ENCODE results near the gene HOXD1. TPM values are rescaled to one million over a fixed set of nuclear protein-coding genes. Genes with fewer than 3 reads are reported as not detected.

HOXD1 gene
- total RNA-seq, 1 donor from 2014 or later: 0.59 TPM

DNA sequence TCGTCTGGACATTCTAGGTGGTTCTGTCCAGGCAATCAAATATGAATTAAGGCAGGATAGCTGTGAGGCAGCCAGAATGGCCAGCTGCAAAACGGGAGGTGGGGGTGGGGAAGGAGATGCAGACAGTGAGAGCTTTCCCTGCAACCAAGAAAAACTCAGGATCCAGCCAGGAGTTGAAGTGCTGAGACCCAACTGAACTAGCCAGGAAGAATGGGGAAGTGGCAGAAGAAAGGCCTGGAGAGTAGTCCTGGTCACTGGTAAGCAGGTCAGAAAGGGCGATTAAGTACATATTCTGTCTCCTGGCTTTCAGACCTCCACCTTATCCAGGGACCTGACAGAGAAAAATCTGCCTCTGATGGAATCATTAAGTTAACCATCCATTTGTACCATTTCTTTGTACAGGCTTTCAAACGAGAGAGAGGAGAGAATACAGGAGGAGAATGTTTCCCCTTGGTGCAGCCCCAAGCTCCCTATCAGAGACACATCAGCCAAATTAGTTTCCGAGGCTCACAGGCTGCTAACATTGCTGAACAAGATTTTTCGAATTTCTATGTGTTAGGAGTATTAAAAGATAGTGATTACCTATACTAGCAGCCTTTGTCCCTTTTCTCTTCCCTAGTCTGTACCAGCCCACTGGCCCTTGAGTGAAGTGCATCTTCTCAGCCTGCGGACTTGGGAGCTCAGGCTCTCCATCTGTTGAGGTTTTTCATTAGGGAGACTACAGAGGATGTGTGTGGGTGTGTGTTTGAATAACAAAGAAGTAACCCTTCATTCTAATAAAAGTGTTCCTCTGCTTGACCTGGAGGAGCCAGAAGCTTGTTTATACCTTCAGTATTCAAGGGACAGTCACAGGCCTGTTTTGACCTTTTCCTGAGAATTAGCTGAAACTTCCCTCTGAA is 12.5 kb upstream of the HOXD1 start:
- intact Hi-C loops (cut with DNase I): no loop called here
- no peak for DNase-seq (ENCODE audit: low spot score)

DNA sequence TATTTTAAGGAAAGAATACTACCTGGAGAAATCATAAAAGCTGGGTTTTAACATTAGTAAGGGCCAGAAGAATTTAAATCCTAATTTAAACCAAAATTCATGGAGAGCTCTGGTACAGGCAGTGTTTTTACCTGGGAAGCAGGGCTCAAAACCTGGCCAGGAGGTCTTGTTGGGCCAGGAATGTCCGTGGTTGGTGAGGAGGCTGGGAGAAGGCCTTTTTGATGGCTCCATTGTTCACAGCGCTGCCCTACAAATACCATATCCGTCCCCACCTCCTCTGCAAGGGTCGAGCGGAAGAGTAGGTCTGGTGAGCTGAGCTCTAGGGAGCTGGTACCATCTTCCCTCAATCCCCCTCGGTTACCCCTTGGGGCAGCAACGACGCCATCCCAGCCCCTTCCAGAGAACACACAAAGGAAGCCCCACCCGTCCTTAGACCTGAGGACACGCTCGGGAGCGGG is 10.9 kb upstream of the HOXD1 start:
- no peak for DNase-seq (ENCODE audit: low spot score)
- intact Hi-C loops (cut with DNase I): no loop called here

DNA sequence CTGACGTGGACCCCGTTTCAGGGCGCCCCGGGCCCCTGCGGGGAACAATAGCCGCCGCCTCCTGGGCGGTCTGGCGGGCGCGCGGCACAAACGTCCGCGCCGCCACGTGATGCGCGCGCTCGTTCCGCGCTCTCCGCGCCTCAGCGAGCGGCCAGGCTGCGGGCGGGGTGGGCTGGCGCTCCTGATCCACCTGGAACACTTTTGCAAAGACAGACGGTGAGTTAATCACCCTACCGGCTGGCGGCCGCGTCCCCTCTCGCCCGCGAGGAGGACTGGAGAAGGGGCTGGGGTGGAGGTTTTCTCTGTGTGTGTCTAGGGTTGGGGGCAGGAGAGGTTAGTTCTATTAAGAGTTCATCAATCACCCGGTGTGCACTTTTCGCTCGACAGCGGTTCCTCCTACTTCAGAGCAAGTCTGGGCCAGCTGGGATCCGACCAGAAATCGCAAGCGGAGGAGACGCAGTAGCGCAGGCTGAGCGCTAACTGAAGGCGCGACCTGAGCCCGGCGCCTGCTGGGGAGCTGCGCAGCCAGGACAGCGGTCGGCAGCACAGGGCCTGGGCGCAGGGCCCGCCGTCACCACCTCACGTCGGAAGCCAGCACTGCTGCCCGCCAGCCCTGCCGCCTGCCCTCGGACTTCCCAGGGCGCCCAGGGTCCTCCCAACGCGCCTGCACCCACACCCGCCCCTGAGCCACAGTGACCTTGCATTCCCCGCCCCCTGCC is 10.3 kb upstream of the HOXD1 start:
- intact Hi-C loops (cut with DNase I): no loop called here
- no peak for DNase-seq (ENCODE audit: low spot score)

DNA sequence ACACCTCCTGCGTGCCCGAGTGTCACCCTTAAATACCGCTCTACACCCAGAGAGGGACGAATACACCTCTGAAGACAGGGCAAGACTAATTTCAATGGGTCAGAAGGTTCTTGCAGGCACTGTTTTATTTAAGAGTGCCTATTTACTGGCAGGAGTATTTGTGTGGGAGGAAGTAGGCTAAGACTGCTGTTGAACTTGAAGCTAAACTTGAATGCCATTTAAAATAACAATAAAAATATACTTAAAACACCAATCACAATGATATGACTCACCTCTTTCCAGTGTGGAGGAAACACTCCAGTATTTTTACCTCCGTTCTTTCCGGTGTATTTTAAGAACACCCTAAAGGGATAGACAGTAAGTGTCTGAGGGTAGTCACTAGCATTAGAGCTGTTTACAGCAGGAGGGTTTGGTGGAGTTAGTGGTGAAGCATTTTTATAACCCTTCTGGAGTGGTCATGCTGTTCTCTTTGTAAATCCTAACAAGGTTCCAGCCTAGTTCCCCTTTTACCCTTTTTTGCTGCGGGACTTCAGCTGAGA is 9.6 kb upstream of the HOXD1 start:
- intact Hi-C loops (cut with DNase I): no loop called here
- no peak for DNase-seq (ENCODE audit: low spot score)

DNA sequence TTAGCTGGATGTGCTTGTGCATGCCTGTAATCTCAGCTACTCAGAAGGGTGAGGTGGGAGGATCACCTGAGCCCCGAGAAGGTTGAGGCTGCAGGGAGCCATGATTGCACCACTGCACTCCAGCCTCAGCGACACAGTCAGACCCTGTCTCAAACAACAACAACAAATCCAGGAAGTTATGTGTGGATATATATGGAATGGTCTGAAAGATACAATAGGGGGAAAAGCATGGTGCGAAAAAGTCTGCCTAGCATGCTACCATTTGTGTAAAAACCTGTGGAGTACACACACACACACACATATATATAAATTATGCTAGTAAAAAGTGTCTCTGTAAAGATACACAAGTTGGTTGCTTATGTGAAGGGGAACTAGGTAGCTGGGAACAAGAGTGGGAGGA is 6.9 kb upstream of the HOXD1 start:
- intact Hi-C loops (cut with DNase I): no loop called here
- DNase-seq (ENCODE audit: low spot score): no peak

DNA sequence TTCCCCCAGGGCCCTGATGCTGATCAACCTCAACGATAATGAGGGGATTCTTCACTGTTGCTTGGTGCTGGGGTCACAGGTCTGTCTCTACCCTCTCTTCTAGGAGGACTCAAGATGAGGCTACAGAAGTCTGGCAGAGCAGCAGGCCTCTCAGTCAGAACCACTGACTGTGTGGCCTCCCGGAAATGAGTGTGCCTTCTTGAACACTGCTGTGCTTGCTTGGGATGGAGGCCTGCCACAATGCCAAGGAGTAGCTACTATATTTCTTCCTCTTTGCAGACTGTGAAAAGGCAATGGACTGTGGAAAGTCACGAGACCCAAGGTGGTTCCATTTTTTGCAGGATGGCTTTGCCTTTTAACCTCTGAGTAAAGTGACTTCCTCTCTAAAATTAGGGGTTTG is 5.8 kb upstream of the HOXD1 start:
- intact Hi-C loops (cut with DNase I): no loop called here
- DNase-seq (ENCODE audit: low spot score): no peak

DNA sequence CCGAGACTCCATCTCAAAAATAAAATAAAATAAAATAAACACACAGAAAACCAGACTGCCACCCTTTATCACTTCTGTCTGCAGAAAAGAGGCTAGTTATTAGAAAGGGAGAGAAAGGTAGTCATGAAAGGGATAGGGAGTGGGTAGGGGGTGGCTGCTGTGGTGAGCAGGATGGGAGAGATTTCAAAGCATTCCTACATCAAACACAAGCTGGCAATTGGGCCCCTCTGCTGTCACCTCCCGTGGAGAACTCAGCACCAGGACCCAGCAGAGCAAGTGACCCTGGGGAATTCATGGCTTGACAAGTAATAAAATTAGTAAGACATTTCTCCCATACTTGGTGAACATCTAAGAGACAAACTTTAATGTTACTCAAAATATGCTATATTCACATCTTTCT is 3.7 kb upstream of the HOXD1 start:
- intact Hi-C loops (cut with DNase I): loop anchor here (5.0 kb wide), 1 partner anchor 42 kb away; no protein-coding TSS in a partner anchor
- no peak for DNase-seq (ENCODE audit: low spot score)

DNA sequence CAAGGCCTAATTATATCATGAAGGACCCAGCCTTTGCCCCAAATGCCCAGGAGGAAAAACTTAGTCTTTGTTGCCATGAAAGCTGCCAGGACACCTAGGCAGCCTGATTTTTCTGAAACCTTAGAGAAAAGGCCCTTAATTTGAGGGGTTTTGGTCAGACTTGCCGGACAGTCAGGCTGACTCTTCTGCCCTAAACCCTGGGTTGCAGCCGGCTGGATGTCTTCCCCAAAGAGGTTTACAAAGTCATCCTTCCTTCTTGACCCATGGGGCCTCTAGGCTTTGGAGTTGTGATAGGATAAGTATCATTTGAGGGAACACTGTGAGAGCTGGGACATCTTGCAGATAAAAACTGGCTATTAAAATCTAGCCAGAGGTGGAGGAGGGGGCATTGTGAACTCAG is 2.4 kb upstream of the HOXD1 start:
- intact Hi-C loops (cut with DNase I): loop anchor here (5.0 kb wide), 1 partner anchor 44 kb away; no protein-coding TSS in a partner anchor
- no peak for DNase-seq (ENCODE audit: low spot score)

DNA sequence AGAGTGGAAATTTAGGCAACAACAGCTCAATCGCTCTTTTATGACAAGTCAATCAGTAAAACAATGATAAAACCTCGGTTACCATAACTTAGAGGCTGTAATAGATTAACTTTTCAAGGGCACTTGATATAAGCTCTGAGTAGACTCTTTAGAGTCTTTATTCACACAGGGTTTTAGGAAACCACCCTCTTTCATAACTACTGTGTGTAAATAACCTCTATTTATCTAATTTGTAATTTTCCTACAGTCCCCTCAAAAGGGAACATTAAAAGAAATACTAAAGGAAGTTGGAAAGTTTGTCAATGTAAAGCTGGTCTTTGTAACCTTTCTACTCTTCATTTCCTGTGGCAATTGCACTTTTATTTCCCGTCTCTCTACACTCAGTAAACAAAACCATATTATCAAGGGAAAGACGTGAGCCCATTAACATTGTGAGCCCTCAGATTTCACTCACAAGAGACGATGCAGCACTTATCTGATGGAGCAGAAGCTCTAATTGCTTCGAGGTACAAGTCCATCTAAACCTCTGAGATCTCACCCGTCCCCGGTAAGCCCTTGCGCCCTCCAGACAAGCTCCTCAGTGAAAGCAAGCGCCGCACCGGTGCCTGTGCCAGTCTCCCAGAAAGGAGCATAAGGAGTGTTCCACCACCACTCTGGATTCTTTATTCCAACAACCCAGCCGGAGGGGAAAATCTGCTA is 1.1 kb upstream of the HOXD1 start:
- no peak for DNase-seq (ENCODE audit: low spot score)
- intact Hi-C loops (cut with DNase I): loop anchor here (5.0 kb wide), 1 partner anchor 45 kb away; no protein-coding TSS in a partner anchor

DNA sequence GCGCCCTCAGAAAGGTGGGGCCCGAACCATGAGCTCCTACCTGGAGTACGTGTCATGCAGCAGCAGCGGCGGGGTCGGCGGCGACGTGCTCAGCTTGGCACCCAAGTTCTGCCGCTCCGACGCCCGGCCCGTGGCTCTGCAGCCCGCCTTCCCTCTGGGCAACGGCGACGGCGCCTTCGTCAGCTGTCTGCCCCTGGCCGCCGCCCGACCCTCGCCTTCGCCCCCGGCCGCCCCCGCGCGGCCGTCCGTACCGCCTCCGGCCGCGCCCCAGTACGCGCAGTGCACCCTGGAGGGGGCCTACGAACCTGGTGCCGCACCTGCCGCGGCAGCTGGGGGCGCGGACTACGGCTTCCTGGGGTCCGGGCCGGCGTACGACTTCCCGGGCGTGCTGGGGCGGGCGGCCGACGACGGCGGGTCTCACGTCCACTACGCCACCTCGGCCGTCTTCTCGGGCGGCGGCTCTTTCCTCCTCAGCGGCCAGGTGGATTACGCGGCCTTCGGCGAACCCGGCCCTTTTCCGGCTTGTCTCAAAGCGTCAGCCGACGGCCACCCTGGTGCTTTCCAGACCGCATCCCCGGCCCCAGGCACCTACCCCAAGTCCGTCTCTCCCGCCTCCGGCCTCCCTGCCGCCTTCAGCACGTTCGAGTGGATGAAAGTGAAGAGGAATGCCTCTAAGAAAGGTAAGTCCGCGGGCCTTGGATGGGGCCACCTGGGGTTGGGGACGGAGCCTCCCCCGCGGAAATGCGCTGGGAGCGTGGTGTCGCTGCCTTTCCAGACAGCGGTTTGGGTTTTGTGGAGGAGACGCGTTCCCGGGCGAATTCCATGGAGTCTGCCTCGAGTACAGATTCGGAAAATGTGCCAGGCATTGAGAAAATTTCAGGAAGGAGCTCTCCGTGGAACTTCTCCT is 559 bp downstream of the HOXD1 start:
- intact Hi-C loops (cut with DNase I): loop anchor here (5.0 kb wide), 1 partner anchor 47 kb away; no protein-coding TSS in a partner anchor
- DNase-seq (ENCODE audit: low spot score): no peak

DNA sequence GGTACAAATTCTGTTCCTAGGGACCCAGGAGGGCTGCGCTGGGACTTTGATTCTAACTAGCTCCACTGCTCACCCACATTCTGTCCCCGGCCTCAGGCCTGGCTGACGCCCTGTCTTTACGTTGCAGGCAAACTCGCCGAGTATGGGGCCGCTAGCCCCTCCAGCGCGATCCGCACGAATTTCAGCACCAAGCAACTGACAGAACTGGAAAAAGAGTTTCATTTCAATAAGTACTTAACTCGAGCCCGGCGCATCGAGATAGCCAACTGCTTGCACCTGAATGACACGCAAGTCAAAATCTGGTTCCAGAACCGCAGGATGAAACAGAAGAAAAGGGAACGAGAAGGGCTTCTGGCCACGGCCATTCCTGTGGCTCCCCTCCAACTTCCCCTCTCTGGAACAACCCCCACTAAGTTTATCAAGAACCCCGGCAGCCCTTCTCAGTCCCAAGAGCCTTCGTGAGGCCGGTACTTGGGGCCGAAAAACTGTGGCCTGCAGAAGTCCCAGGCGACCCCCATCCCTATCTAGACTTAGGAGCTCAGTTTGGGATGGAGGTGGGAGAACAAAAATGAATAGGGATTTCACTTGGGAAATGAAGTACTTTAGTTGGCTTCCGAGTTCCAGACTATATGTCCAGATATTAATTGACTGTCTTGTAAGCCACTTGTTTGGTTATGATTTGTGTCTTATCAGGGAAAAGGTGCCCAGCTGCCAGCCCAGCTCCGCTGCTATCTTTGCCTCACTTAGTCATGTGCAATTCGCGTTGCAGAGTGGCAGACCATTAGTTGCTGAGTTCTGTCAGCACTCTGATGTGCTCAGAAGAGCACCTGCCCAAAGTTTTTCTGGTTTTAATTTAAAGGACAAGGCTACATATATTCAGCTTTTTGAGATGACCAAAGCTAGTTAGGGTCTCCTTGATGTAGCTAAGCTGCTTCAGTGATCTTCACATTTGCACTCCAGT is 1.5 kb downstream of the HOXD1 start:
- no peak for DNase-seq (ENCODE audit: low spot score)
- intact Hi-C loops (cut with DNase I): loop anchor here (5.0 kb wide), 1 partner anchor 48 kb away; no protein-coding TSS in a partner anchor

DNA sequence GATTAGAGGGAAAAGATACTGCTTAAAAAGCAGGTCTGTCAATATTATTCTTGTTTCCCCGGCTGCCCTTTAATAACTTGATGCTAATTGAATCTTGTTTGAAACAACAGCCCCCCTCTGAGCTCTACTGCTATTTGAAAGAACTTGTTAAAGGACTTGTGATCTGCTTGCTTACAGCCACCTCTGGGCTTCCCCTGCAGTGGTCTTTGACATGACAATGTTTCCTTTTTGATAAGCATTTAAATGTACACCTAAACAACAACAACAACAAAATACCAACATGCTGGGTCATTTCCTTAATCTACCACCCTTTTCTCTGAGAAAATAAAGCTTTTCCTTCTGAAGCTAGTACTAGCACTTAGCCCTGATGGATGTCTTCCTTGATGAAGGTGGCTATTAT is 3.9 kb downstream of the HOXD1 start:
- intact Hi-C loops (cut with DNase I): no loop called here
- DNase-seq (ENCODE audit: low spot score): no peak

DNA sequence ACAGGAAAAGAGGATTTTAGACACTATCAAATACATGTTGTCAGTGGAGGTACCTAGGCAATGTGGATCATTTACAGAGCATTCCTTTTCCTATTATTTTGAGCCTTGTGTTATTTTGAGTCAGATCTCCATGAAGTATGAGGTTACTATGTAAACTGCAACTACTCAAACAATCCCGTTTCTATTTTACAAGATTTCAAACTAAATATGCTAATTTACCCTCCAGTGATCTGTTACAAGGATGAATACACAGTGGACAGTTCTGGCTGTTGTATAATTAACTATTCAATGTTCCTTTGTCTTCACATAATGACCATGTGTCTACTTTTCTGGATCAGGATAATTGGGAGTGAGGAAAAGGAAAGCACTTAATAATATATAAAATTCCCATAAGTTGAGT is 4.6 kb downstream of the HOXD1 start:
- DNase-seq (ENCODE audit: low spot score): no peak
- intact Hi-C loops (cut with DNase I): no loop called here

DNA sequence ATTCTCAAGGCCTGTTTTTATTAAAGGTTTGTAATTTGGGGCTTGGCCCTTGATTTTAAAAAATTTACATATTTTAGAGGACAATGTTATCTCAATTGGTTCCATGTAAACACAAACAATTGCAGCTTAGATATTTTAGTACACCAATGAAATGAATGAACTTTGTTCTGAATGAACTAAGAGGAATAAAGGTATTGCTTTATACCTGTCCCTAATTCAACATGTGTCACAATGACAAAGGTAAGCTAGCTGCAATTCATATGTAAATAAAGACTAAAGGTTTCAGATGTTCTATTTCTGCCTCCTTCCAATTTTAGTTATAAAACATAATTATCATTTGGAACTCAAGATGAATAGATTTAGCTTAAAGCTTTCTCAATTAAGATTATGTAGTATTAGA is 11.4 kb downstream of the HOXD1 start:
- DNase-seq (ENCODE audit: low spot score): no peak
- intact Hi-C loops (cut with DNase I): no loop called here

DNA sequence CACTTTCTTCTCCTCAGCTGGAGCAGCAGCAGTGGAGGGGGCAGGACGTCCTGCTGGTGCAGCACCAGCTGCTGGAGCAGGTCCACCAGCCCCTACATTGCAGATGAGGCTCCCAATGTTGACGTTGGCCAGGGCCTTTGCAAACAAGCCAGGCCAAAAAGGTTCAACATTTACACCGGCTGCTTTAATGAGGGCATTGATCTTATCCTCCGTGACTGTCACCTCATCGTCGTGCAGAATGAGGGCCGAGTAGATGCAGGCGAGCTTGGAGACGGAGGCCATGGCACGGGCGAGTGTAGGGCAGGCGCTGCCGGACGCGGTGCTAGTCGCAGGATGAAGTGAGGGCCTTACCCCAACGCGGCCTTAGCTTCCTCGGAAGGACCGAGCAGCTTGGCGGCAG is 12.5 kb downstream of the HOXD1 start:
- no peak for DNase-seq (ENCODE audit: low spot score)
- intact Hi-C loops (cut with DNase I): no loop called here

DNA sequence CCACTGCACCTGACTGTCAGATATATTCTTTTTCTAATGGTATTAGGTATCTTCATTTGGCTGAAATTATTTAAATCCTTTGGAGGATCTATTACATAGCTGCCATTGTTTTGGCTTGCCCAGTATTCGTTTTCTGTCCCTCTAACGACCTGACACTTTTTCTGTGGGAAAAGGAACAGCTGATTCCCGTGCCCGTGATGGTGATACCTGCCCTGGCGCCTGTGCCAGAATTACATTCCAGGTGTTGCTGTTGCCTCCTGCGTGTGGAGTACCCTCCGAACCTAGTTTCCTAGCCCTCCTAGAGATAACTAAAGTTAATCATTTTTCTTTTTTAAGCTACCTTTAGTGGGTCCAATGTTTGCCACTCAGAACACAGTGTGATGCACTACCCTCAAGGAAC is 14.0 kb downstream of the HOXD1 start:
- DNase-seq (ENCODE audit: low spot score): no peak
- intact Hi-C loops (cut with DNase I): no loop called here

DNA sequence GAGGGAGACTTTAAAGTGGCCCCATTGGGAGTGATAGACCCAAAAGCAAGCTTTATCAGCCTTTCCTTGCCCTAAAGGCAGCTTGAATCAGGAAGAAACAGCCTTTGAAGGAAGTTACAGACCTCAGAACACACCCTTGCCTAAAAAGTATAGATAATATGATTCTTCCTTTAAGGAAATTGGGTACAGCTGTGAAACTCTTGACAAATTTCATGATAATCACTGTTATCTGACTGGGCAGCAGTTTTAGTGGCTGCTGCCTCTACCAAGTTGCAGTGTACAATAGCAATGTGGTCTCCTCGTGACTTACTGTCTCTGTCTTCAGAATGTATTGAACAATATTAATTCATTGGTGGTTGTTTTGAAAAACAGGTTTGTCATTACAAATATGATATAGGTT is 16.7 kb downstream of the HOXD1 start:
- intact Hi-C loops (cut with DNase I): no loop called here
- DNase-seq (ENCODE audit: low spot score): no peak

DNA sequence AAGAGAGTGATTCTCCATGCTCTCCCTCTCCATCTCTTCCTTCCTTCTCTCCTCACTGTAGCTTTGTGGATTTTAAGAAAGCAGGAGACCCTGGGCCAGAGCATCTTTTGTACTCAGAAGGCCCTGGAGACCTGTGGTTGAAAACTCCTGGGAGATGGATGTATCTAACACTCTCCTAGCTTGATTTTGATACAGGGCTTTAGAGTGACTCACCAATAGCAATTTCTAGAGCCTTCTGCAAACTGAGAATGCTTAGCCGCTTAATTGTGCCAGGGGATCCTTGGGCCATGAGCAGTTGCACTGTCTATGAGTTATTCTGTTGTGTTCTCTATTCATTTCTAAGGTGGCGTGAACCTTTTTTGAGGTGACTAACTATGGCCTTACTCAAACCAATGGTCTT is 17.7 kb downstream of the HOXD1 start:
- intact Hi-C loops (cut with DNase I): no loop called here
- no peak for DNase-seq (ENCODE audit: low spot score)
